ENCODE data around the gene HACE1. TPM values are rescaled to one million over a fixed set of nuclear protein-coding genes. Genes with fewer than 3 reads are reported as not detected.

The HACE1 gene
- total RNA-seq, 1 donor from 2014 or later = 27.7 TPM

GRCh38 chr6:104799134-104799657 lies 60.5 kb downstream of the HACE1 start:
- intact Hi-C loops (cut with DNase I) = no loop called here

GRCh38 chr6:104796031-104796785 lies 63.5 kb downstream of the HACE1 start:
- H3K27ac ChIP-seq = no peak overlapping the region
- DNase-seq (ENCODE audit: extremely low spot score in 2 of 2) = no peak
- no peaks in the 10 kb centered on the region for H3K9me3 ChIP-seq
- H3K27me3 ChIP-seq = no peaks in the 10 kb centered on the region
- H3K4me3 ChIP-seq = no peak overlapping the region
- peaks cover 0 to 7% of the 10 kb centered on the region in 2 donors for H3K36me3 ChIP-seq
- no peaks in the 10 kb centered on the region for H3K4me1 ChIP-seq
- TF ChIP-seq POLR2AphosphoS5 (IDR thresholded peaks at IDR 0.05; ENCODE audit: insufficient read depth in 1 of 2, low read depth in 1 of 2) (no peak), CTCF (IDR thresholded peaks at IDR 0.05) (no peak), POLR2A (IDR thresholded peaks at IDR 0.05) (no peak)
- intact Hi-C loops (cut with DNase I) = no loop called here

More at GRCh38 chr6:104799134-104799657, 60.5 kb downstream of the HACE1 start:
- Histone ChIP-seq H3K4me3 (no peak overlapping the region), H3K9me3 (no peaks in the 10 kb centered on the region), H3K27me3 (no peaks in the 10 kb centered on the region), H3K36me3 (peaks cover 0 to 7% of the 10 kb centered on the region in 2 donors), H3K27ac (no peak overlapping the region), H3K4me1 (no peaks in the 10 kb centered on the region)
- no peak for TF ChIP-seq POLR2A (IDR thresholded peaks at IDR 0.05)
- no peak for TF ChIP-seq POLR2AphosphoS5 (IDR thresholded peaks at IDR 0.05; ENCODE audit: insufficient read depth in 1 of 2, low read depth in 1 of 2)
- no peak for TF ChIP-seq CTCF (IDR thresholded peaks at IDR 0.05)
- DNase-seq (ENCODE audit: extremely low spot score in 2 of 2) = no peak

GRCh38 chr6:104795363-104795762 lies 64.4 kb downstream of the HACE1 start:
- intact Hi-C loops (cut with DNase I) = no loop called here
- no peaks in the 10 kb centered on the region for H3K27me3 ChIP-seq
- H3K9me3 ChIP-seq = no peaks in the 10 kb centered on the region
- H3K27ac ChIP-seq = no peak overlapping the region
- H3K4me3 ChIP-seq = no peak overlapping the region
- TF ChIP-seq POLR2AphosphoS5 (IDR thresholded peaks at IDR 0.05; ENCODE audit: insufficient read depth in 1 of 2, low read depth in 1 of 2) = no peak
- no peak for TF ChIP-seq POLR2A (IDR thresholded peaks at IDR 0.05)
- no peak for TF ChIP-seq CTCF (IDR thresholded peaks at IDR 0.05)
- H3K4me1 ChIP-seq = no peaks in the 10 kb centered on the region
- DNase-seq (ENCODE audit: extremely low spot score in 2 of 2) = no peak
- H3K36me3 ChIP-seq = peaks cover 0 to 7% of the 10 kb centered on the region in 2 donors

GRCh38 chr6:104789770-104790190 lies 69.9 kb downstream of the HACE1 start:
- H3K36me3 ChIP-seq = peaks cover 0 to 8% of the 10 kb centered on the region in 2 donors
- DNase-seq (ENCODE audit: extremely low spot score in 2 of 2) = no peak
- H3K9me3 ChIP-seq = no peaks in the 10 kb centered on the region
- intact Hi-C loops (cut with DNase I) = no loop called here
- no peaks in the 10 kb centered on the region for H3K27me3 ChIP-seq
- TF ChIP-seq CTCF (IDR thresholded peaks at IDR 0.05) = no peak
- TF ChIP-seq POLR2A (IDR thresholded peaks at IDR 0.05) = no peak
- TF ChIP-seq POLR2AphosphoS5 (IDR thresholded peaks at IDR 0.05; ENCODE audit: insufficient read depth in 1 of 2, low read depth in 1 of 2) = no peak
- H3K4me1 ChIP-seq = peaks cover 8% of the 10 kb centered on the region
- H3K4me3 ChIP-seq = no peak overlapping the region
- H3K27ac ChIP-seq = no peak overlapping the region

GRCh38 chr6:104788400-104788799 lies 71.3 kb downstream of the HACE1 start:
- DNase-seq (ENCODE audit: extremely low spot score in 2 of 2) = no peak
- intact Hi-C loops (cut with DNase I) = no loop called here
- Histone ChIP-seq H3K27me3 (no peaks in the 10 kb centered on the region), H3K9me3 (no peaks in the 10 kb centered on the region), H3K4me3 (no peak overlapping the region), H3K36me3 (peaks cover 0 to 13% of the 10 kb centered on the region in 2 donors), H3K27ac (no peak overlapping the region), H3K4me1 (peaks cover 8% of the 10 kb centered on the region)
- TF ChIP-seq POLR2AphosphoS5 (IDR thresholded peaks at IDR 0.05; ENCODE audit: insufficient read depth in 1 of 2, low read depth in 1 of 2) = no peak
- TF ChIP-seq CTCF (IDR thresholded peaks at IDR 0.05) = no peak
- TF ChIP-seq POLR2A (IDR thresholded peaks at IDR 0.05) = no peak
